Activated CD8-positive, alpha-beta T cell treated with anti-CD3 and anti-CD28 coated beads for 36 hours (primary cell): ENCODE data around the gene FRMD4A. TPM values are rescaled to one million over a fixed set of nuclear protein-coding genes. Genes with fewer than 3 reads are reported as not detected.
"Not testable (repeated sequence)": the region's sequence is repeated elsewhere in the genome, so short reads cannot be mapped to it uniquely, and the experiment has no call there.

Experiments used
- ATAC-seq: fragments of 200-7000 bp; cut with Tn5 transposase; one replicate; pipeline ENCODE4 v1.10.0; 2021; ENCODE audit warnings: mild to moderate bottlenecking, moderate library complexity
- CTCF ChIA-PET: fragments of 350-600 bp; sonication (Branson Sonifier 250); formaldehyde crosslinking; loops from one replicate; lab custom pipeline; 2021; ENCODE audit warnings: antibody characterized with exemption; lab: Charles Lee
- POLR2A ChIA-PET: fragments of 350-600 bp; sonication (Branson Sonifier 250); formaldehyde crosslinking; loops from one replicate; lab custom pipeline; 2021; ENCODE audit warnings: antibody characterized with exemption; lab: Charles Lee
- DNase-seq: peaks from one replicate; pipeline ENCODE4 v3.0.0-alpha.2; 2020
- H3K27ac Mint-ChIP-seq: one replicate; pipeline ENCODE4 v1.8.0; 2021; ENCODE audit warnings: mild to moderate bottlenecking, mixed read lengths
- H3K27me3 Mint-ChIP-seq: one replicate; pipeline ENCODE4 v1.8.0; 2021; ENCODE audit warnings: mixed read lengths
- H3K36me3 Mint-ChIP-seq: one replicate; pipeline ENCODE4 v1.8.0; 2021; ENCODE audit warnings: low read depth, mixed read lengths
- H3K4me1 Mint-ChIP-seq: one replicate; pipeline ENCODE4 v1.8.0; 2021; ENCODE audit warnings: low read depth, mixed read lengths
- H3K4me3 Mint-ChIP-seq: one replicate; pipeline ENCODE4 v1.8.0; 2021; ENCODE audit warnings: mild to moderate bottlenecking, moderate library complexity, mixed read lengths
- H3K9me3 Mint-ChIP-seq: one replicate; pipeline ENCODE4 v1.8.0; 2021; ENCODE audit warnings: mixed read lengths
- CTCF ChIP-seq: fragments of 200-600 bp; IDR thresholded peaks from one replicate; pipeline ENCODE4 v1.8.0; 2022; ENCODE audit warnings: antibody characterized with exemption, mild to moderate bottlenecking
- intact Hi-C: fragments of 100-400 bp; cut with micrococcal nuclease; formaldehyde crosslinking; loops from one replicate; pipeline ENCODE4 v1.10.0; 2022
- total RNA-seq, 2 experiments: library from RNA; stranded (reverse); gene quantifications; one replicate each; pipeline ENCODE4 v1.2.3, GENCODE V29; 2021

Gene FRMD4A
- total RNA-seq, 2 experiments from 2014 or later, result 2.1 to 2.8 TPM

GRCh38 chr10:14056610-14057332 is 274.0 kb downstream of the FRMD4A start:
- no peaks in the 10 kb centered on the region for H3K36me3 Mint-ChIP-seq
- intact Hi-C loops, result no loop called here
- H3K9me3 Mint-ChIP-seq, result peaks cover 10% of the 10 kb centered on the region
- H3K4me1 Mint-ChIP-seq, result no peaks in the 10 kb centered on the region
- TF ChIP-seq CTCF, result no peak
- no peak overlapping the region for H3K4me3 Mint-ChIP-seq
- ChIA-PET POLR2A (no interaction called here), CTCF (no interaction called here)
- ATAC-seq (no peak), DNase-seq (no peak)
- no peak overlapping the region for H3K27ac Mint-ChIP-seq
- H3K27me3 Mint-ChIP-seq, result peaks cover 6% of the 10 kb centered on the region

GRCh38 chr10:14052931-14053330 is 277.8 kb downstream of the FRMD4A start:
- no peak for ATAC-seq

GRCh38 chr10:14050598-14050997 is 280.1 kb downstream of the FRMD4A start:
- no peaks in the 10 kb centered on the region for H3K36me3 Mint-ChIP-seq
- ChIA-PET CTCF (no interaction called here), POLR2A (no interaction called here)
- no peak for DNase-seq
- peaks cover 3% of the 10 kb centered on the region for H3K27me3 Mint-ChIP-seq
- TF ChIP-seq CTCF, result no peak
- ATAC-seq, result no peak
- no peak overlapping the region for H3K4me3 Mint-ChIP-seq
- H3K4me1 Mint-ChIP-seq, result no peaks in the 10 kb centered on the region
- no peak overlapping the region for H3K27ac Mint-ChIP-seq
- intact Hi-C loops, result no loop called here
- H3K9me3 Mint-ChIP-seq, result peaks cover 11% of the 10 kb centered on the region

More at GRCh38 chr10:14052931-14053330, 277.8 kb downstream of the FRMD4A start:
- DNase-seq, result no peak
- peaks cover 4% of the 10 kb centered on the region for H3K27me3 Mint-ChIP-seq
- ChIA-PET CTCF (no interaction called here), POLR2A (no interaction called here)
- intact Hi-C loops, result no loop called here
- no peak overlapping the region for H3K4me3 Mint-ChIP-seq
- H3K36me3 Mint-ChIP-seq, result no peaks in the 10 kb centered on the region
- no peaks in the 10 kb centered on the region for H3K4me1 Mint-ChIP-seq
- H3K27ac Mint-ChIP-seq, result no peak overlapping the region
- TF ChIP-seq CTCF, result no peak
- peaks cover 11% of the 10 kb centered on the region for H3K9me3 Mint-ChIP-seq

- ChIA-PET POLR2A (no interaction called here), CTCF (no interaction called here)
- Mint-ChIP-seq H3K36me3 (no peaks in the 10 kb centered on the region), H3K27me3 (peaks cover 3% of the 10 kb centered on the region), H3K9me3 (peaks cover 6% of the 10 kb centered on the region), H3K27ac (no peak overlapping the region), H3K4me1 (no peaks in the 10 kb centered on the region), H3K4me3 (no peak overlapping the region)
- intact Hi-C loops, result no loop called here
- no peak for DNase-seq
- TF ChIP-seq CTCF, result no peak
- no peak for ATAC-seq
Observed at GRCh38 chr10:14048930-14049613, 281.7 kb downstream of the FRMD4A start.

GRCh38 chr10:14047431-14047830 is 283.3 kb downstream of the FRMD4A start:
- ChIA-PET CTCF (no interaction called here), POLR2A (interaction anchor here (0.6 to 1.0 kb wide), 2 partner anchors 23 to 31 kb away, joined by 3 read pairs; no protein-coding TSS in a partner anchor)
- ATAC-seq (no peak), DNase-seq (no peak)
- no peak overlapping the region for H3K27ac Mint-ChIP-seq
- no peaks in the 10 kb centered on the region for H3K27me3 Mint-ChIP-seq
- H3K9me3 Mint-ChIP-seq, result peaks cover 4% of the 10 kb centered on the region
- H3K36me3 Mint-ChIP-seq, result no peaks in the 10 kb centered on the region
- no peaks in the 10 kb centered on the region for H3K4me1 Mint-ChIP-seq
- H3K4me3 Mint-ChIP-seq, result no peak overlapping the region
- TF ChIP-seq CTCF, result no peak
- intact Hi-C loops, result no loop called here

- ATAC-seq, DNase-seq, H3K9me3 Mint-ChIP-seq, H3K27me3 Mint-ChIP-seq, H3K4me1 Mint-ChIP-seq, intact Hi-C loops, POLR2A ChIA-PET, H3K4me3 Mint-ChIP-seq, H3K27ac Mint-ChIP-seq, H3K36me3 Mint-ChIP-seq: not testable (repeated sequence)
- CTCF ChIA-PET, result interaction anchor here (2.1 kb wide), 1 partner anchor 10 kb away, joined by 8 read pairs; no protein-coding TSS in a partner anchor
Observed at GRCh38 chr10:14042051-14042450, 288.7 kb downstream of the FRMD4A start.
